GM13976 (cell line): ENCODE results near the gene B9D2.

Source experiments
- DNase-seq: peaks from one replicate; pipeline ENCODE4 v3.0.0; 2012; ENCODE audit warnings: low spot score
- CTCF ChIP-seq: IDR thresholded peaks from 2 replicates; pipeline ENCODE4 v1.5.1; 2012; ENCODE audit warnings: borderline replicate concordance, mild to moderate bottlenecking; ENCODE audit not compliant: insufficient read depth; ENCODE audit errors: extremely low read depth, missing control alignments, control extremely low read depth
- in situ Hi-C: fragments of 300-500 bp; cut with MboI; formaldehyde crosslinking; loops from one replicate; pipeline ENCODE4 v1.12.0; 2022; ENCODE audit warnings: low sequenced_read_pairs, mixed read lengths, inconsistent platforms; ENCODE audit not compliant: unreplicated experiment

B9D2 gene

GRCh38 chr19:41355802-41356201, 8.1 kb downstream of the B9D2 start:
- no peak for TF ChIP-seq CTCF
- no peak for DNase-seq
- in situ Hi-C loops = no loop called here

- in situ Hi-C loops = no loop called here
- no peak for TF ChIP-seq CTCF
- DNase-seq = no peak
These were observed 8.9 kb downstream of the B9D2 start for GRCh38 chr19:41355035-41355434.

DNA sequence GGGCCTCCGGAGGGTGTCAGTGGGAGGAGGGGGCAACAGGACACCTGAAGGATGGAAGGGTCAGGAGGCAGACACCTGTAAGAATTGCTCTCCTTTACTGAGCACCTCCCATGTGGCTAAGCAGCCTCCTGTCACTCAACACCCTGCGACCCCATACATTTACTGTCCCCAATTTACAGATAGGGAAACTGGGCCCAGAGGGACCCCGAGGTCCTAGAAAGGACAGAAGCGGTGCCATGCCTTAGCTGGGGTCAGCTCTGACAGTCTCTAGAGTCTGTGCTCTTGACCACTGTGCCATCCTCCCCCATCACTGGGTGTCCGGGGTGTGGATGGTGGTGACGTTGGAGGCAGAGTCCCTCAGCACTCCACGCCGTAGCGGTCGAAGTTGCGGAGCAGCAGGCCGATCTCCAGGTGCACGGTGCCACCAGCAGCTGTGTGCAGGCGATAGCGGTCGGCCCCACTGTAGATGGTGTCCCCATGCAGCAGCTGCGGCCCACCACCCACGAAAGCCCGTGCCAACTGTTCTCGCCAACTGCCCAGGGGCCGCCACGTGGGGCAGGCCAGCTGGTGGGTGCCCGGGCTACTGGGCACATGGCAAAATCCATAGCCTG, 9.5 kb downstream of the B9D2 start:
- no peak for TF ChIP-seq CTCF
- in situ Hi-C loops = no loop called here
- DNase-seq = no peak

DNA sequence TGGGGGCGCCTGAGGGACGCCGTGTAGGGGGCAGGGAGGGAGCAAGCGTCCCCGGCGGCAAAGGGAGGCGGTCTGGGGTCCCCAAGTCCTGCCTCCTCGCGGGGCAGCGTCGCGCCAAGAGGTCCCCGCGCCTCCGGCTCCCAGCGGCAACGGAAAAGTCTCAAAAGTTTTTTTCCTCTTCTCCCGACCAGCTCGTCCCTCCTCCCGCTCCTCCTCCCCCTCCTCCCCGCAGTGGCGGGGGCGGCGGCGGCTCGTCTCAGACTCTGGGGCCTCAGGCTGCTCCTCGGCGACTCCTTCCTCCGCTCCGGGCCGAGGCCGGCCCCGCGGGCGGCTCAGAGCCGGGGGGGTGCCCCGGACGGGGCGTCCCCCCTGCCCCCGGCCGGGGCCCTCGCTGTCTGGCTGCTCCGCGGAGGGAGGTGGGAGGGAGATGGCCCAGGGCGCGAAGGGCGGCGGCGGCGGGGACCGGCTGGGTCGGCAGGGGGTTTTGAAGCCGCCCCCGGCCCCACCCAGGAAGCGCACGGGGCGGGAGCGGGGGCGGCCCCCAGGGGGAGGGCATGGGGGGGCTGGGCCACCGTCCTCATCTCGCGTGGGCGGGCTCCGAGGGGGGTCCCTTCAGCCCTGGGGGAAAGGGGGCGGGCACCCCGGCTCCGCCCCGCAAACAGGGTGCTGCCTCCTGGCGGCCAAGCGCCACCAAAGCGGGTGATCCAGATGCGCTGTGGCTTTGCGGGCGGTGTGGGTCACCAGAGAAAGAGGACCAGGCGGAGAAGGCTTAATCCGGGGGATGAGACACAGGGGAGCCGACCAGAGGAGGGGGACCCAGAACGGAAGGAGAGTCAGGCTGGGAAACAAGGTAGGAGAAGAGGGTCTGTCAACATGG, 10.2 kb downstream of the B9D2 start, which contains the start of gene TGFB1:
Gene TGFB1 (minus strand): TSS at position 457 of the 877 bp plus-strand sequence. CDS start 878 bp downstream, outside the sequence.
- in situ Hi-C loops = no loop called here
- TF ChIP-seq CTCF = peak; percentile 88

DNA sequence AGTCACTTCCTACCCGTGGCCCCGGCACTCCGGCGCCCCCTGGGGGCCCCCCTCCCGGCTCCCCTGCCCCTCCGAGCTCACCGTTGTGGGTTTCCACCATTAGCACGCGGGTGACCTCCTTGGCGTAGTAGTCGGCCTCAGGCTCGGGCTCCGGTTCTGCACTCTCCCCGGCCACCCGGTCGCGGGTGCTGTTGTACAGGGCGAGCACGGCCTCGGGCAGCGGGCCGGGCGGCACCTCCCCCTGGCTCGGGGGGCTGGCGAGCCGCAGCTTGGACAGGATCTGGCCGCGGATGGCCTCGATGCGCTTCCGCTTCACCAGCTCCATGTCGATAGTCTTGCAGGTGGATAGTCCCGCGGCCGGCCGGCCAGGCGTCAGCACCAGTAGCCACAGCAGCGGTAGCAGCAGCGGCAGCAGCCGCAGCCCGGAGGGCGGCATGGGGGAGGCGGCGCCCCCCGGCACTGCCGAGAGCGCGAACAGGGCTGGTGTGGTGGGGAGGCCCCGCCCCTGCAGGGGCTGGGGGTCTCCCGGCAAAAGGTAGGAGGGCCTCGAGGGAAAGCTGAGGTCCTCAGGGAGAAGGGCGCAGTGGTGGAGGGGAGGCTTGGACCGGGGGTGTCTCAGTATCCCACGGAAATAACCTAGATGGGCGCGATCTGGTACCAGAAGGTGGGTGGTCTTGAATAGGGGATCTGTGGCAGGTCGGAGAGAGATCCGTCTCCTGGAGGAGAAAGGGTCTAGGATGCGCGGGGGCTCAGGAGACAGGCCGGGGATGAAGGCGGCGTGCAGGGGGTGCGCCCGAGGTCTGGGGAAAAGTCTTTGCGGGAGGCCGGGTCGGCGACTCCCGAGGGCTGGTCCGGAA, 11.1 kb downstream of the B9D2 start:
- TF ChIP-seq CTCF = peak; percentile 64
- DNase-seq = peak; percentile 85
- in situ Hi-C loops = no loop called here

More for the DNA sequence above, 10.2 kb downstream of the B9D2 start, which contains the start of gene TGFB1:
- DNase-seq = peak; percentile 98

DNA sequence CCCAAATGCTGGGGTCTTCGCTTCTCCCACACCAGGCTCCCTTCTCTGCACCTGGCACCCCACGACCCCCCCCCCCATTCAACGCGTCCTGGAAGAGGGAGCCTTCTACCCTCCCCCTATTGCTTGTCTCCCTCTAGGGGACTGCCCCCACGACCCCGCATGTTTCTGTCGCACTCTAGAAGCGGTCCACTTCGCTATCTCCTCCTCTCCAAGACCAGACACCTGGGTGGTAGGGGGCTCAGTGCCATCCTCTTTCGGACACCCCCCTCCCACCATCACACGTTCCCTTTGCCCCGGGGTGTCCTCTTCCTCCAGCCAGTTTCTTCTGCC, 11.7 kb downstream of the B9D2 start:
- no peak for TF ChIP-seq CTCF
- in situ Hi-C loops = no loop called here
- DNase-seq = no peak
